ENCODE measurements around the gene INMT. TPM values are rescaled to one million over a fixed set of nuclear protein-coding genes. Genes with fewer than 3 reads are reported as not detected.

INMT gene
- total and polyA plus RNA-seq, 7 donors: 3.7 to 39.6 (median 9.6) TPM

- Histone ChIP-seq H3K4me3 (no peak overlapping the region), H3K36me3 (no peaks in the 10 kb centered on the region), H3K4me1 (peaks cover 0 to 3% (median 0%) of the 10 kb centered on the region in 4 donors), H3K9me3 (no peaks in the 10 kb centered on the region), H3K27ac (no peak overlapping the region), H3K27me3 (peaks cover 0 to 2% (median 0%) of the 10 kb centered on the region in 3 donors)
- TF ChIP-seq, protein P1, sequence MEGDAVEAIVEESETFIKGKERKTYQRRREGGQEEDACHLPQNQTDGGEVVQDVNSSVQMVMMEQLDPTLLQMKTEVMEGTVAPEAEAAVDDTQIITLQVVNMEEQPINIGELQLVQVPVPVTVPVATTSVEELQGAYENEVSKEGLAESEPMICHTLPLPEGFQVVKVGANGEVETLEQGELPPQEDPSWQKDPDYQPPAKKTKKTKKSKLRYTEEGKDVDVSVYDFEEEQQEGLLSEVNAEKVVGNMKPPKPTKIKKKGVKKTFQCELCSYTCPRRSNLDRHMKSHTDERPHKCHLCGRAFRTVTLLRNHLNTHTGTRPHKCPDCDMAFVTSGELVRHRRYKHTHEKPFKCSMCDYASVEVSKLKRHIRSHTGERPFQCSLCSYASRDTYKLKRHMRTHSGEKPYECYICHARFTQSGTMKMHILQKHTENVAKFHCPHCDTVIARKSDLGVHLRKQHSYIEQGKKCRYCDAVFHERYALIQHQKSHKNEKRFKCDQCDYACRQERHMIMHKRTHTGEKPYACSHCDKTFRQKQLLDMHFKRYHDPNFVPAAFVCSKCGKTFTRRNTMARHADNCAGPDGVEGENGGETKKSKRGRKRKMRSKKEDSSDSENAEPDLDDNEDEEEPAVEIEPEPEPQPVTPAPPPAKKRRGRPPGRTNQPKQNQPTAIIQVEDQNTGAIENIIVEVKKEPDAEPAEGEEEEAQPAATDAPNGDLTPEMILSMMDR (IDR thresholded peaks at IDR 0.05): no peak
- no peak for TF ChIP-seq EP300 (IDR thresholded peaks at IDR 0.05)
- DNase-seq: no peak
- intact Hi-C loops (cut with DNase I): no loop called here
- 84 to 88% methylated on average over 6 of the region's 6 CpGs for WGBS, 2 donors
Observed at GRCh38 chr7:30738026-30738915, 13.7 kb upstream of the INMT start.

- WGBS, 2 donors: 92 to 93% methylated on average over 2 of the region's 2 CpGs
- H3K27ac ChIP-seq: no peak overlapping the region
- intact Hi-C loops (cut with DNase I): loop anchor here (10.0 kb wide), 1 partner anchor 145 kb away; the partner anchor contains the start of gene GARS1
- no peaks in the 10 kb centered on the region for H3K9me3 ChIP-seq
- H3K27me3 ChIP-seq: no peaks in the 10 kb centered on the region
- peaks cover 0 to 3% (median 0%) of the 10 kb centered on the region in 4 donors for H3K4me1 ChIP-seq
- H3K36me3 ChIP-seq: no peaks in the 10 kb centered on the region
- H3K4me3 ChIP-seq: no peak overlapping the region
- TF ChIP-seq, protein P1 (IDR thresholded peaks at IDR 0.05): no peak
- TF ChIP-seq POLR2A (IDR thresholded peaks at IDR 0.05) (no peak), EP300 (IDR thresholded peaks at IDR 0.05) (no peak), POLR2AphosphoS5 (IDR thresholded peaks at IDR 0.05) (no peak)
- no peak for DNase-seq
Observed at GRCh38 chr7:30739691-30740090, 12.2 kb upstream of the INMT start.

- no peak overlapping the region for H3K27ac ChIP-seq
- H3K36me3 ChIP-seq: no peaks in the 10 kb centered on the region
- WGBS, 2 donors: 40 to 43% methylated on average over 14 of the region's 14 CpGs
- DNase-seq: peak; percentile 83
- TF ChIP-seq, protein P1 (IDR thresholded peaks at IDR 0.05): peak; percentile 80 to 99 (median 96)
- TF ChIP-seq POLR2A (IDR thresholded peaks at IDR 0.05): no peak
- no peak for TF ChIP-seq EP300 (IDR thresholded peaks at IDR 0.05)
- peak in 1 of 4 donors; percentile 10 for TF ChIP-seq POLR2AphosphoS5 (IDR thresholded peaks at IDR 0.05)
- intact Hi-C loops (cut with DNase I): loop anchor here (10.0 kb wide), 1 partner anchor 146 kb away; the partner anchor contains the start of gene GARS1
- no peaks in the 10 kb centered on the region for H3K27me3 ChIP-seq
- no peaks in the 10 kb centered on the region for H3K9me3 ChIP-seq
- no peak overlapping the region for H3K4me3 ChIP-seq
- H3K4me1 ChIP-seq: peaks cover 0 to 3% (median 0%) of the 10 kb centered on the region in 4 donors
Observed at GRCh38 chr7:30740417-30741181, 11.3 kb upstream of the INMT start.

DNA sequence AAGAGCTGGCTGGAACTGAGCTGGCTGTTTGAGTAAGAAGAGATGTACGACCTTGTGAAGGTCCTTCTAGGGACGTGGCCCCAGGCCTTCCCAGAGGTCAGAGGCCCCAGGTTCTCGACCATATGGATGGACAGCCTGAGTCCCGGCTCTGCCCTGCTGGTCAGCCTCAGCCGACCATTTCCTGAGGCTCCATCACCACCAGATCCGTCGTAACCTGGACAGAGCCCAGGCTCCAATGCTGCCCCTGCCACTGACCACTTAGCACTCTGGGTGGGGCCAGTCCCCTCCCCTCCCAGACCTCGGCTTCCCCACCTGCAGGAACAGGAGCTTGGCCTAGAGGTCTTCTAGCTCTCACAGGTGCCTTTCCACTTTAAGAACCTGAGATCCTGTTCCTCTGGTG lies 10.6 kb upstream of the INMT start:
- intact Hi-C loops (cut with DNase I): loop anchor here (10.0 kb wide), 1 partner anchor 146 kb away; the partner anchor contains the start of gene GARS1
- H3K4me3 ChIP-seq: no peak overlapping the region
- no peaks in the 10 kb centered on the region for H3K27me3 ChIP-seq
- no peaks in the 10 kb centered on the region for H3K9me3 ChIP-seq
- 85 to 92% methylated on average over 8 of the region's 8 CpGs for whole genome bisulfite sequencing, 2 donors
- DNase-seq: no peak
- no peaks in the 10 kb centered on the region for H3K36me3 ChIP-seq
- no peak overlapping the region for H3K27ac ChIP-seq
- peaks cover 0 to 3% (median 0%) of the 10 kb centered on the region in 4 donors for H3K4me1 ChIP-seq
- TF ChIP-seq, protein P1 (IDR thresholded peaks at IDR 0.05): no peak
- TF ChIP-seq EP300 (IDR thresholded peaks at IDR 0.05): no peak
- TF ChIP-seq POLR2A (IDR thresholded peaks at IDR 0.05): no peak
- TF ChIP-seq POLR2AphosphoS5 (IDR thresholded peaks at IDR 0.05): no peak
